A673 (cell line): ENCODE results near the gene MRPS23. TPM values are rescaled to one million over a fixed set of nuclear protein-coding genes. Genes with fewer than 3 reads are reported as not detected.

Experiments used
- BruUV-seq: library from RNA; stranded (reverse); fragments of 400-500 nt; replicated peaks from 2 replicates; lab custom pipeline; 2021; lab: Mats Ljungman, UMichigan
- CTCF ChIA-PET: fragments of 300-600 bp; sonication (Branson Sonifier 250); formaldehyde crosslinking; loops from one replicate; lab custom pipeline; 2022; ENCODE audit warnings: antibody characterized with exemption; lab: Charles Lee
- POLR2A ChIA-PET: fragments of 300-600 bp; sonication (Branson Sonifier 250); formaldehyde crosslinking; loops from one replicate; lab custom pipeline; 2022; ENCODE audit warnings: antibody characterized with exemption; ENCODE audit not compliant: low non-redundant PET; lab: Charles Lee
- DNase-seq: peaks from one replicate; pipeline ENCODE4 v3.0.0-alpha.2; 2015; ENCODE audit warnings: low spot score
- H3K27ac ChIP-seq: fragments of 200-600 bp; sonication (generic); 2 replicates; pipeline ENCODE4 v1.5.1; 2016; ENCODE audit warnings: mixed run types, low read depth, mild to moderate bottlenecking, mixed read lengths, antibody characterized with exemption, low read length; ENCODE audit not compliant: poor library complexity, severe bottlenecking
- H3K27me3 ChIP-seq: fragments of 200-600 bp; sonication (generic); replicated peaks from 2 replicates; pipeline ENCODE4 v1.6.1; 2017; ENCODE audit warnings: mixed run types, low read depth, mild to moderate bottlenecking, mixed read lengths, antibody characterized with exemption, low read length; ENCODE audit not compliant: insufficient read depth, poor library complexity
- H3K36me3 ChIP-seq: fragments of 200-600 bp; sonication (generic); 2 replicates; pipeline ENCODE4 v1.6.1; 2016; ENCODE audit warnings: mixed run types, mild to moderate bottlenecking, mixed read lengths, antibody characterized with exemption, low read length; ENCODE audit not compliant: insufficient read depth, poor library complexity, severe bottlenecking
- H3K4me1 ChIP-seq: fragments of 200-600 bp; sonication (generic); 2 replicates; pipeline ENCODE4 v1.6.1; 2017; ENCODE audit warnings: mixed run types, mild to moderate bottlenecking, mixed read lengths, antibody characterized with exemption, low read length; ENCODE audit not compliant: insufficient read depth, poor library complexity, severe bottlenecking
- H3K4me3 ChIP-seq: fragments of 200-600 bp; sonication (generic); 2 replicates; pipeline ENCODE4 v1.5.1; 2016; ENCODE audit warnings: low read depth, mixed run types, mild to moderate bottlenecking, mixed read lengths, low read length; ENCODE audit not compliant: poor library complexity, severe bottlenecking
- H3K9me3 ChIP-seq: fragments of 200-600 bp; sonication (generic); 2 replicates; pipeline ENCODE4 v1.6.1; 2016; ENCODE audit warnings: mixed run types, low read depth, mild to moderate bottlenecking, mixed read lengths, antibody characterized with exemption, low read length; ENCODE audit not compliant: poor library complexity, severe bottlenecking
- CTCF ChIP-seq: fragments of 300-800, 200-600 bp; sonication (generic); conservative IDR thresholded peaks from 2 replicates; pipeline ENCODE4 v1.5.1; 2017; ENCODE audit warnings: low read depth, mild to moderate bottlenecking, antibody characterized with exemption, low read length, moderate library complexity, mixed read lengths
- EZH2 ChIP-seq: fragments of 200-600 bp; sonication (generic); IDR thresholded peaks from 2 replicates; pipeline ENCODE4 v1.6.1; 2017; ENCODE audit warnings: borderline replicate concordance, low read depth, mild to moderate bottlenecking, mixed read lengths, antibody characterized with exemption, low read length; ENCODE audit not compliant: poor library complexity, severe bottlenecking
- intact Hi-C: fragments of 100-400 bp; cut with micrococcal nuclease; formaldehyde crosslinking; loops from one replicate; pipeline ENCODE4 v1.10.0; 2022; ENCODE audit not compliant: unreplicated experiment
- total RNA-seq: library from RNA; stranded (reverse); gene quantifications from 2 replicates; pipeline ENCODE4 v1.2.3, GENCODE V29; 2021

MRPS23 gene
- total RNA-seq, 1 experiment from 2014 or later: 94.2 TPM

GRCh38 chr17:57886020-57886419 lies 36.2 kb upstream of the MRPS23 start:
- no peak for DNase-seq
- CTCF ChIA-PET: interaction anchor here (0.5 kb wide), 1 partner anchor 49 kb away, joined by 3 read pairs; no protein-coding TSS in a partner anchor
- no peak overlapping the region for H3K4me3 ChIP-seq
- H3K27me3 ChIP-seq: no peaks in the 10 kb centered on the region
- H3K9me3 ChIP-seq: no peaks in the 10 kb centered on the region
- TF ChIP-seq EZH2 (no peak), CTCF (no peak)
- peaks cover 35% of the 10 kb centered on the region for H3K4me1 ChIP-seq
- peaks cover 5% of the 10 kb centered on the region for H3K36me3 ChIP-seq
- no TSS peak for BruUV-seq
- intact Hi-C loops: no loop called here
- POLR2A ChIA-PET: no interaction called here
- H3K27ac ChIP-seq: no peak overlapping the region

GRCh38 chr17:57885148-57885915 lies 35.5 kb upstream of the MRPS23 start:
- TF ChIP-seq EZH2 (no peak), CTCF (no peak)
- intact Hi-C loops: no loop called here
- CTCF ChIA-PET: no interaction called here

GRCh38 chr17:57881783-57882351 lies 32.0 kb upstream of the MRPS23 start:
- no peaks in the 10 kb centered on the region for H3K9me3 ChIP-seq
- DNase-seq: no peak
- H3K27me3 ChIP-seq: no peaks in the 10 kb centered on the region
- peaks cover 44% of the 10 kb centered on the region for H3K4me1 ChIP-seq
- TF ChIP-seq CTCF (no peak), EZH2 (no peak)
- POLR2A ChIA-PET: no interaction called here
- CTCF ChIA-PET: interaction anchor here (1.0 kb wide), 1 partner anchor 11 kb away, joined by 3 read pairs; no protein-coding TSS in a partner anchor
- no TSS peak for BruUV-seq
- no peak overlapping the region for H3K4me3 ChIP-seq
- intact Hi-C loops: no loop called here
- peaks cover 5% of the 10 kb centered on the region for H3K36me3 ChIP-seq
- peak overlapping the region; percentile 59 for H3K27ac ChIP-seq

More at GRCh38 chr17:57885148-57885915, 35.5 kb upstream of the MRPS23 start:
- DNase-seq: no peak
- POLR2A ChIA-PET: no interaction called here
- no peak overlapping the region for H3K27ac ChIP-seq
- H3K4me1 ChIP-seq: peaks cover 32% of the 10 kb centered on the region
- no TSS peak for BruUV-seq
- no peaks in the 10 kb centered on the region for H3K27me3 ChIP-seq
- H3K9me3 ChIP-seq: no peaks in the 10 kb centered on the region
- no peak overlapping the region for H3K4me3 ChIP-seq
- peaks cover 5% of the 10 kb centered on the region for H3K36me3 ChIP-seq
